Lung microvascular endothelial cell (primary cell): ENCODE measurements around the gene PPP1R3E. TPM values are rescaled to one million over a fixed set of nuclear protein-coding genes. Genes with fewer than 3 reads are reported as not detected.

ENCODE experiments used
- DNase-seq, 2 donors: peaks; one replicate each; pipeline versions ENCODE4 v3.0.0 to v3.0.0-alpha.2; 2010; ENCODE audit warnings: low read depth in 2 of 2
- total RNA-seq: library from RNA; depleted of rRNA; stranded (reverse); fragments of >200 nt; gene quantifications from 2 replicates; pipeline ENCODE4 v1.2.1, GENCODE V29; 2014

The PPP1R3E gene
- total RNA-seq, 1 donor from 2014 or later: 3.6 TPM

GRCh38 chr14:23249824-23250223, 52.8 kb downstream of the PPP1R3E start:
- no peak for DNase-seq

GRCh38 chr14:23248601-23249000, 54.1 kb downstream of the PPP1R3E start:
- DNase-seq: no peak

Other genes with a start within 250 kb of the PPP1R3E start
- 0.60 and 2.0 TPM in 2 replicates for gene CDH24, start 245.3 kb downstream of the PPP1R3E start, total RNA-seq
- gene ACIN1, start 207.7 kb downstream of the PPP1R3E start, total RNA-seq: 32.7 and 48.6 TPM in 2 replicates
- gene C14orf119, start 207.4 kb downstream of the PPP1R3E start, total RNA-seq: 41.2 and 45.0 TPM in 2 replicates
- gene CIROP, start 197.9 kb downstream of the PPP1R3E start, total RNA-seq: not detected in 2 replicates
- gene CEBPE, start 183.6 kb downstream of the PPP1R3E start, total RNA-seq: not detected in 2 replicates
- 0.44 TPM in 1 of 2 replicates, not detected in the other for gene SLC7A8, start 119.2 kb downstream of the PPP1R3E start, total RNA-seq
- not detected in 2 replicates for gene RNF212B, start 64.9 kb downstream of the PPP1R3E start, total RNA-seq
- 3.1 and 3.4 TPM in 2 replicates for gene HOMEZ, start 16.7 kb downstream of the PPP1R3E start, total RNA-seq
- 9.4 and 14.9 TPM in 2 replicates for gene BCL2L2, start 4.0 kb upstream of the PPP1R3E start, total RNA-seq
- 46.2 and 52.8 TPM in 2 replicates for gene PABPN1, start 18.6 kb upstream of the PPP1R3E start, total RNA-seq
- gene SLC22A17, start 50.0 kb upstream of the PPP1R3E start, total RNA-seq: 0.22 and 0.60 TPM in 2 replicates
- gene EFS, start 62.3 kb upstream of the PPP1R3E start, total RNA-seq: not detected in 2 replicates
- not detected in 2 replicates for gene IL25, start 70.0 kb upstream of the PPP1R3E start, total RNA-seq
- not detected in 2 replicates for gene CMTM5, start 74.2 kb upstream of the PPP1R3E start, total RNA-seq
- gene MYH6, start 105.4 kb upstream of the PPP1R3E start, total RNA-seq: not detected in 2 replicates
- not detected in 2 replicates for gene MYH7, start 132.8 kb upstream of the PPP1R3E start, total RNA-seq
- 28.1 and 46.8 TPM in 2 replicates for gene NGDN, start 166.8 kb upstream of the PPP1R3E start, total RNA-seq
- under 0.01 and 0.22 TPM in 2 replicates for gene ZFHX2, start 248.9 kb upstream of the PPP1R3E start, total RNA-seq